ENCODE data around the gene RPL22L1.

RPL22L1 gene

GRCh38 chr3:170869645-170870593, at the start of gene RPL22L1:
TSS of gene RPL22L1 (minus strand) at chr3:170870195. CDS start at chr3:170870167, 28 bp downstream.
- H3K9me3 ChIP-seq (ENCODE audit: low read depth, low read length), result no peaks in the 10 kb centered on the region
- TF ChIP-seq EZH2 (IDR thresholded peaks at IDR 0.05), result no peak
- peak; percentile 100 for TF ChIP-seq POLR2AphosphoS5 (IDR thresholded peaks at IDR 0.05; ENCODE audit: borderline replicate concordance, low read depth, low read length)
- peak; percentile 83 for TF ChIP-seq FOXP2 (optimal IDR thresholded peaks at IDR 0.05; ENCODE audit: control extremely low read depth, extremely low read length, insufficient read depth)
- H3K4me3 ChIP-seq, result peak within 1 kb of the TSS; percentile 81
- H3K27ac ChIP-seq, result peak within 1 kb of the TSS; percentile 88
- peaks cover 37% of the 10 kb centered on the region for H3K36me3 ChIP-seq (ENCODE audit: insufficient read depth, low read length)
- peak within 1 kb of the TSS; percentile 93 for H3K9ac ChIP-seq (ENCODE audit: insufficient read length)
- peak; percentile 84 for DNase-seq (ENCODE audit: low read depth, low spot score)

DNA sequence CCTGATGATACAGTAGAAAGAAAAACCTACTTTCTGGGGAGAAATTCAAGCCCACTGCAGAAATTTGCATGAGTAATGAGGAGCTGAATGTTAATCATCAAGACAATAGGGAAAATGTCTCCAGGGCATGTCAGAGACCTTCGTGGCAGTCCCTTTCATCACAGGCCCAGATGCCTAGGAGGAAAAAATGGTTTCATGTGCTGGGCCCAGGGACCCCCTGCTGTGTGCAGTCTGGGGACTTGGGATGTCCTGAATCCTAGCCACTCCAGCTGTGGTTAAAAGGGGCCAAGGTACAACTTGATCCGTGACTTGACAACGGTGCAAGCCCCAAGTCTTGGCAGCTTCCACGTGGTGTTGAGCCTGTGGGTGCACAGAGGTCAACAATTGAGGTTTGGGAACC, 48.7 kb upstream of the RPL22L1 start:
- no peaks in the 10 kb centered on the region for H3K36me3 ChIP-seq (ENCODE audit: insufficient read depth, low read length)
- H3K9ac ChIP-seq (ENCODE audit: insufficient read length), result no peak overlapping the region
- no peak for TF ChIP-seq EZH2 (IDR thresholded peaks at IDR 0.05)
- no peak for TF ChIP-seq POLR2AphosphoS5 (IDR thresholded peaks at IDR 0.05; ENCODE audit: borderline replicate concordance, low read depth, low read length)
- no peak for TF ChIP-seq FOXP2 (optimal IDR thresholded peaks at IDR 0.05; ENCODE audit: control extremely low read depth, extremely low read length, insufficient read depth)
- H3K27ac ChIP-seq, result no peak overlapping the region
- no peak overlapping the region for H3K4me3 ChIP-seq
- no peak for DNase-seq (ENCODE audit: low read depth, low spot score)
- H3K9me3 ChIP-seq (ENCODE audit: low read depth, low read length), result no peaks in the 10 kb centered on the region

DNA sequence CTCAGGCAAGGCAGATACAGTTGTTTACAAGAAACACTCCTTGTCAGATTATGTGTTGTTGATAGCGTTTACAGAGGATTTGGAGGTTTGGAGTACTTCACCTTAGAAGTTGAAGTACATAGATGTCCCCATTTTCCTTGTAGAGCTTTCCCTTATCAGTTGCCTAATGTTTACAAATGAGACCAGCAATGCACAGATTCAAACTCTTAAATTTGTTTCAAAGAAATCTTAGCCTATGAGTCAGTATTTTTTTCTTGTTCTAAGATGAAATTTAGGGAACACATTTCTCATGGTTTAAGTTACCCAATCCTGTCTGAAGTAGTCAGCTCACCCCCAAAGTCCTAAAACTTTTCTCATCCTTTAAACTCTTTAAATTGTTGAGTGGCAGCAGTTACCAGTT, 44.7 kb upstream of the RPL22L1 start:
- no peak for TF ChIP-seq POLR2AphosphoS5 (IDR thresholded peaks at IDR 0.05; ENCODE audit: borderline replicate concordance, low read depth, low read length)
- no peak for TF ChIP-seq FOXP2 (optimal IDR thresholded peaks at IDR 0.05; ENCODE audit: control extremely low read depth, extremely low read length, insufficient read depth)
- TF ChIP-seq EZH2 (IDR thresholded peaks at IDR 0.05), result no peak
- Histone ChIP-seq H3K27ac (no peak overlapping the region), H3K36me3 (ENCODE audit: insufficient read depth, low read length) (no peaks in the 10 kb centered on the region), H3K4me3 (no peak overlapping the region), H3K9ac (ENCODE audit: insufficient read length) (no peak overlapping the region), H3K9me3 (ENCODE audit: low read depth, low read length) (no peaks in the 10 kb centered on the region)
- no peak for DNase-seq (ENCODE audit: low read depth, low spot score)

DNA sequence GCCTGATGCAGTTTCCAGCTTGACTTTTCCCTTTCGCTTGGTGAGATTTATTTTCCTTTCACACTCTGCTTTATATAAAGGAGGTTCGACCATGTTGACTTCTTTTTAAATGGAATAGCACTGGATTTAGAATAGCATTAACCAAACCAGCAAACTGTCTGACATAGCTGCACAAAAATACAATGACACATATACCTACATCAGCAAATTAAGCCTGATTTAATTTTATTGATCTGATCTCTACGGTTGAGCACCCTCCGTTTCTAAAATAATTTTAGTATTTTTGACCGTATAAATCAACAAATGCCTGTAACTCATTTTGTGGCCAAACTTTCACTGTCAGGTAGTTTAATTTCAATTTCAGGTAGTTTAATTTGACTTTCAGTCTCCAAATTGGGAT, 44.2 kb upstream of the RPL22L1 start:
- Histone ChIP-seq H3K27ac (no peak overlapping the region), H3K36me3 (ENCODE audit: insufficient read depth, low read length) (no peaks in the 10 kb centered on the region), H3K9me3 (ENCODE audit: low read depth, low read length) (no peaks in the 10 kb centered on the region), H3K9ac (ENCODE audit: insufficient read length) (no peak overlapping the region), H3K4me3 (no peak overlapping the region)
- no peak for DNase-seq (ENCODE audit: low read depth, low spot score)
- no peak for TF ChIP-seq EZH2 (IDR thresholded peaks at IDR 0.05)
- no peak for TF ChIP-seq FOXP2 (optimal IDR thresholded peaks at IDR 0.05; ENCODE audit: control extremely low read depth, extremely low read length, insufficient read depth)
- no peak for TF ChIP-seq POLR2AphosphoS5 (IDR thresholded peaks at IDR 0.05; ENCODE audit: borderline replicate concordance, low read depth, low read length)

DNA sequence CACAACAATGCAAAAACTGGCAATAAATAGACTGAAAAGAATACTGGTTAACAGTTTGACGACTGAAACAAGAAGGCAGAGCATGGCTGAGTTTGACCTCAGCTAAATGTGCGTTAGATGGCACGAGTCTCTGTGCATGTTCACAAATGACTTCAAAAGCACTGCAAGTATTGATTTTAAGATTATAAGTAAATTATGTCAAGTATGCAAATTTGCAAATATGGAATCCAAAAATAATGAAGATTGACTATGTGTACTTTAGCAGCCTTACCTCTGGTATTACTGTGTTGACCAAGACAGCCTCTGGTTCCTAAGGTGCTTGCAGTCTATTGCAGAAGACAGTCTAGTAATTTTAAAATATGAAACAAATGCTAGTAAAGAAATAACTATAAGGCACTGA, 41.1 kb upstream of the RPL22L1 start:
- Histone ChIP-seq H3K4me3 (no peak overlapping the region), H3K27ac (no peak overlapping the region), H3K9me3 (ENCODE audit: low read depth, low read length) (0 out of 2 replicates have a peak, but pooled peaks cover 3% of the 10 kb centered on the region), H3K36me3 (ENCODE audit: insufficient read depth, low read length) (peaks cover 4% of the 10 kb centered on the region; the same call in 1 of the 2 replicates), H3K9ac (ENCODE audit: insufficient read length) (no peak overlapping the region)
- TF ChIP-seq FOXP2 (optimal IDR thresholded peaks at IDR 0.05; ENCODE audit: control extremely low read depth, extremely low read length, insufficient read depth) (no peak), POLR2AphosphoS5 (IDR thresholded peaks at IDR 0.05; ENCODE audit: borderline replicate concordance, low read depth, low read length) (no peak), EZH2 (IDR thresholded peaks at IDR 0.05) (no peak)
- DNase-seq (ENCODE audit: low read depth, low spot score), result no peak

- Histone ChIP-seq H3K27ac (no peak overlapping the region), H3K36me3 (ENCODE audit: insufficient read depth, low read length) (peaks cover 4% of the 10 kb centered on the region; the same call in 1 of the 2 replicates), H3K4me3 (no peak overlapping the region), H3K9me3 (ENCODE audit: low read depth, low read length) (0 out of 2 replicates have a peak, but pooled peaks cover 3% of the 10 kb centered on the region), H3K9ac (ENCODE audit: insufficient read length) (no peak overlapping the region)
- no peak for TF ChIP-seq POLR2AphosphoS5 (IDR thresholded peaks at IDR 0.05; ENCODE audit: borderline replicate concordance, low read depth, low read length)
- no peak for DNase-seq (ENCODE audit: low read depth, low spot score)
Observed at GRCh38 chr3:170910542-170910941, 40.5 kb upstream of the RPL22L1 start.

GRCh38 chr3:170909129-170909903, 39.3 kb upstream of the RPL22L1 start:
- H3K9ac ChIP-seq (ENCODE audit: insufficient read length), result no peak overlapping the region
- no peak for TF ChIP-seq EZH2 (IDR thresholded peaks at IDR 0.05)
- no peak for TF ChIP-seq POLR2AphosphoS5 (IDR thresholded peaks at IDR 0.05; ENCODE audit: borderline replicate concordance, low read depth, low read length)
- no peak for TF ChIP-seq FOXP2 (optimal IDR thresholded peaks at IDR 0.05; ENCODE audit: control extremely low read depth, extremely low read length, insufficient read depth)
- DNase-seq (ENCODE audit: low read depth, low spot score), result no peak
- H3K27ac ChIP-seq, result no peak overlapping the region
- peaks cover 4% of the 10 kb centered on the region; the same call in 1 of the 2 replicates for H3K36me3 ChIP-seq (ENCODE audit: insufficient read depth, low read length)
- 0 out of 2 replicates have a peak, but pooled peaks cover 3% of the 10 kb centered on the region for H3K9me3 ChIP-seq (ENCODE audit: low read depth, low read length)
- peak overlapping the region; percentile 91 for H3K4me3 ChIP-seq

Measured in SK-N-MC (cell line).